CD4-positive, alpha-beta T cell treated with Interleukin-12 subunit alpha and Interleukin-12 subunit beta, for 1 hour (primary cell): ENCODE data around the gene CRLF3.
"Not testable (repeated sequence)": the region's sequence is repeated elsewhere in the genome, so short reads cannot be mapped to it uniquely, and the experiment has no call there.

Source experiments
- DNase-seq: peaks from one replicate; pipeline ENCODE4 v3.0.0-alpha.2; 2020

CRLF3 gene

GRCh38 chr17:30812218-30813177 is 12.0 kb downstream of the CRLF3 start:
- no peak for DNase-seq

- no peak for DNase-seq
Observed at GRCh38 chr17:30809867-30810266, 14.6 kb downstream of the CRLF3 start.

- DNase-seq, result peak; percentile 75
Observed at GRCh38 chr17:30808785-30809286, 15.7 kb downstream of the CRLF3 start.

- DNase-seq, result no peak
Observed at GRCh38 chr17:30807896-30808295, 16.6 kb downstream of the CRLF3 start.

- DNase-seq, result no peak
Observed at GRCh38 chr17:30805944-30806456, 18.5 kb downstream of the CRLF3 start.

GRCh38 chr17:30801671-30802070 is 22.8 kb downstream of the CRLF3 start:
- no peak for DNase-seq

- no peak for DNase-seq
Observed at GRCh38 chr17:30796016-30796415, 28.5 kb downstream of the CRLF3 start.

- DNase-seq, result no peak
Observed at GRCh38 chr17:30794372-30794771, 30.1 kb downstream of the CRLF3 start.

GRCh38 chr17:30793282-30793977 is 31.1 kb downstream of the CRLF3 start:
- DNase-seq, result no peak

GRCh38 chr17:30790279-30790678 is 34.2 kb downstream of the CRLF3 start:
- DNase-seq, result no peak

GRCh38 chr17:30788918-30789317 is 35.6 kb downstream of the CRLF3 start:
- no peak for DNase-seq

GRCh38 chr17:30782206-30782605 is 42.3 kb downstream of the CRLF3 start:
- no peak for DNase-seq

- peak; percentile 9 for DNase-seq
Observed at GRCh38 chr17:30780343-30780742, 44.1 kb downstream of the CRLF3 start.

GRCh38 chr17:30768771-30769170 is 55.7 kb downstream of the CRLF3 start:
- not testable (repeated sequence) for DNase-seq

- DNase-seq, result not testable (repeated sequence)
Observed at GRCh38 chr17:30767641-30768404, 56.7 kb downstream of the CRLF3 start.

- no peak for DNase-seq
Observed at GRCh38 chr17:30761060-30761459, 63.4 kb downstream of the CRLF3 start.

GRCh38 chr17:30753291-30753690 is 71.2 kb downstream of the CRLF3 start:
- not testable (repeated sequence) for DNase-seq

GRCh38 chr17:30750982-30751381 is 73.5 kb downstream of the CRLF3 start:
- not testable (repeated sequence) for DNase-seq

GRCh38 chr17:30747621-30748020 is 76.9 kb downstream of the CRLF3 start:
- DNase-seq, result not testable (repeated sequence)

GRCh38 chr17:30742669-30743068 is 81.8 kb downstream of the CRLF3 start:
- DNase-seq, result not testable (repeated sequence)

GRCh38 chr17:30736371-30736770 is 88.1 kb downstream of the CRLF3 start:
- DNase-seq, result not testable (repeated sequence)

GRCh38 chr17:30735644-30736043 is 88.8 kb downstream of the CRLF3 start:
- not testable (repeated sequence) for DNase-seq

GRCh38 chr17:30735206-30735605 is 89.3 kb downstream of the CRLF3 start:
- DNase-seq, result not testable (repeated sequence)
